Omental fat pad (tissue), 4 donors: Measurements from ENCODE around the gene TAP2. TPM values are rescaled to one million over a fixed set of nuclear protein-coding genes. Genes with fewer than 3 reads are reported as not detected.

Source experiments
- ATAC-seq: fragments of 150-250 bp; one replicate; pipeline ENCODE4 v1.9.1; 2016; ENCODE audit warnings: mild to moderate bottlenecking, moderate library complexity; ENCODE audit not compliant: low FRiP score
- DNase-seq: peaks from one replicate; pipeline ENCODE4 v3.0.0-alpha.2; 2019; ENCODE audit warnings: low spot score
- CTCF ChIP-seq, 3 donors: fragments of 450-650 bp; IDR thresholded peaks; one replicate each; pipeline ENCODE4 v1.5.1; 2016 to 2017; ENCODE audit warnings: antibody characterized with exemption in 3 of 3, mild to moderate bottlenecking in 3 of 3, moderate library complexity in 2 of 3
- total RNA-seq, 4 donors: library from RNA; depleted of rRNA; stranded (reverse); fragments of >200 nt; gene quantifications; one replicate each; pipeline ENCODE4 v1.1.0, GENCODE V29; 2016

Gene TAP2
- total RNA-seq, 4 donors from 2014 or later = 10.1 to 54.5 (median 20.0) TPM

- ATAC-seq (no peak), DNase-seq (no peak)
- TF ChIP-seq CTCF (IDR thresholded peaks at IDR 0.05) = no peak
These were observed 44.0 kb downstream of the TAP2 start for GRCh38 chr6:32794510-32794909.

- no peak for ATAC-seq
- TF ChIP-seq CTCF (IDR thresholded peaks at IDR 0.05) = no peak
- no peak for DNase-seq
These were observed 45.6 kb downstream of the TAP2 start for GRCh38 chr6:32792901-32793435.

GRCh38 chr6:32790306-32790705 lies 48.2 kb downstream of the TAP2 start:
- ATAC-seq (no peak), DNase-seq (no peak)
- TF ChIP-seq CTCF (IDR thresholded peaks at IDR 0.05) = no peak

Other genes with a start within 250 kb of the TAP2 start
- gene HLA-DRB1, start 248.9 kb downstream of the TAP2 start, total RNA-seq = 10 to 100 TPM; 52.7 to 99.3 (median 57.4) TPM
- 10 to 100 TPM in 1 of 4 donors, 1 to 10 TPM in 3; 1.8 to 14.5 (median 6.8) TPM for gene HLA-DQA1, start 201.3 kb downstream of the TAP2 start, total RNA-seq
- gene HLA-DQB1, start 172.1 kb downstream of the TAP2 start, total RNA-seq = 1 to 10 TPM; 1.6 to 9.1 (median 2.4) TPM
- gene HLA-DQA2, start 97.3 kb downstream of the TAP2 start, total RNA-seq = 1 to 10 TPM in 1 of 4 donors, under 1 TPM in 2, not detected in 1; 0.56 to 2.4 (median 0.96) TPM
- 1 to 10 TPM in 2 of 4 donors, under 1 TPM in 1, not detected in 1; 0.96 to 7.4 (median 2.6) TPM for gene HLA-DQB2, start 75.2 kb downstream of the TAP2 start, total RNA-seq
- 1 to 10 TPM in 2 of 4 donors, under 1 TPM in 1, not detected in 1; 0.56 to 2.8 (median 1.6) TPM for gene HLA-DOB, start 21.7 kb downstream of the TAP2 start, total RNA-seq
- 10 to 100 TPM; 38.5 to 71.2 (median 42.3) TPM for gene PSMB8, start 5.3 kb upstream of the TAP2 start, total RNA-seq
- 100 to 1,000 TPM in 1 of 4 donors, 10 to 100 TPM in 3; 30.5 to 128 (median 55.6) TPM for gene TAP1, start 15.0 kb upstream of the TAP2 start, total RNA-seq
- gene PSMB9, start 15.5 kb upstream of the TAP2 start, total RNA-seq = 10 to 100 TPM; 22.2 to 84.2 (median 23.8) TPM
- gene HLA-DMB, start 102.3 kb upstream of the TAP2 start, total RNA-seq = 10 to 100 TPM; 18.4 to 79.6 (median 35.0) TPM
- 10 to 100 TPM; 27.6 to 81.7 (median 55.7) TPM for gene HLA-DMA, start 114.4 kb upstream of the TAP2 start, total RNA-seq
- gene BRD2, start 129.9 kb upstream of the TAP2 start, total RNA-seq = 100 to 1,000 TPM; 133 to 257 (median 154) TPM
- gene HLA-DOA, start 170.9 kb upstream of the TAP2 start, total RNA-seq = 10 to 100 TPM in 2 of 4 donors, 1 to 10 TPM in 2; 1.0 to 20.8 (median 6.8) TPM
- gene HLA-DPA1, start 234.9 kb upstream of the TAP2 start, total RNA-seq = 100 to 1,000 TPM in 3 of 4 donors, 10 to 100 TPM in 1; 20.4 to 211 (median 137) TPM
- 100 to 1,000 TPM in 3 of 4 donors, 10 to 100 TPM in 1; 29.2 to 120 (median 101) TPM for gene HLA-DPB1, start 237.3 kb upstream of the TAP2 start, total RNA-seq